GM12878 (cell line): Measurements from ENCODE around the gene ITPR3. TPM values are rescaled to one million over a fixed set of nuclear protein-coding genes. Genes with fewer than 3 reads are reported as not detected.

ENCODE experiments used
- ATAC-seq: fragments of 200-7000 bp; cut with Tn5 transposase; 3 replicates; pipeline ENCODE4 v1.9.1; 2020; ENCODE audit warnings: mild to moderate bottlenecking, moderate library complexity
- BruUV-seq: library from RNA; stranded (reverse); fragments of 400-500 nt; replicated peaks from 2 replicates; lab custom pipeline; 2021; lab: Mats Ljungman, UMichigan
- CTCF ChIA-PET: fragments of 300-600 bp; sonication (Branson Sonifier 250); formaldehyde crosslinking; extraction: SDS; loops from one replicate; lab custom pipeline; 2021; ENCODE audit warnings: inconsistent platforms; lab: Yijun Ruan, JAX
- POLR2A ChIA-PET: fragments of 350-600 bp; formaldehyde crosslinking; extraction: SDS; loops from one replicate; lab custom pipeline; 2021; ENCODE audit warnings: inconsistent platforms; lab: Charles Lee
- RAD21 ChIA-PET: fragments of 300-600 bp; sonication (Branson Sonifier 250); formaldehyde crosslinking; loops from one replicate; lab custom pipeline; 2023; ENCODE audit warnings: antibody characterized with exemption; ENCODE audit not compliant: unreplicated experiment; lab: Charles Lee
- SMC1A ChIA-PET: fragments of 300-600 bp; sonication (Branson Sonifier 250); formaldehyde crosslinking; loops from one replicate; lab custom pipeline; 2023; ENCODE audit not compliant: unreplicated experiment, uncharacterized antibody; lab: Charles Lee
- DNase-seq: peaks from one replicate; pipeline ENCODE4 v3.0.0-alpha.2; 2011; ENCODE audit warnings: low read depth, low spot score
- FAIRE-seq: peaks from 3 replicates; lab custom pipeline; 2011; peaks lifted over from hg19 to GRCh38; lab: Jason Lieb, UNC
- H2AFZ ChIP-seq: 2 replicates; pipeline ENCODE4 v1.6.0; 2011; ENCODE audit warnings: low read depth, low read length, control low read depth; ENCODE audit not compliant: control insufficient read depth
- H3K27ac ChIP-seq: 2 replicates; pipeline ENCODE4 v1.5.1; 2011; ENCODE audit warnings: control low read depth; ENCODE audit not compliant: control insufficient read depth, insufficient read depth
- H3K27me3 ChIP-seq, 2 experiments: replicated peaks in 1 of 2; 2 replicates each; pipeline versions ENCODE4 v1.6.0 to v1.6.1; 2011; ENCODE audit warnings: low read length in 1 of 2; ENCODE audit not compliant: control insufficient read depth in 2 of 2, insufficient read depth in 2 of 2
- H3K36me3 ChIP-seq, 2 experiments: 2 replicates each; pipeline ENCODE4 v1.5.1; 2011; ENCODE audit warnings: low read length in 1 of 2; ENCODE audit not compliant: control insufficient read depth in 2 of 2, insufficient read depth in 2 of 2
- H3K4me1 ChIP-seq: 2 replicates; pipeline ENCODE4 v1.6.1; 2011; ENCODE audit warnings: mild to moderate bottlenecking, low read length, moderate library complexity, mixed read lengths; ENCODE audit not compliant: control insufficient read depth, insufficient read depth
- H3K4me2 ChIP-seq: 2 replicates; pipeline ENCODE4 v1.6.0; 2011; ENCODE audit warnings: control low read depth; ENCODE audit not compliant: control insufficient read depth, insufficient read depth
- H3K4me3 ChIP-seq: fragments of 200-600 bp; sonication (generic); 2 replicates; pipeline ENCODE4 v1.5.1; 2016
- H3K79me2 ChIP-seq: 2 replicates; pipeline ENCODE4 v1.6.0; 2011; ENCODE audit warnings: low read length; ENCODE audit not compliant: control insufficient read depth, insufficient read depth
- H3K9ac ChIP-seq: 2 replicates; pipeline ENCODE4 v1.8.0; 2011; ENCODE audit warnings: low read length, control low read depth, mixed read lengths; ENCODE audit not compliant: control insufficient read depth, insufficient read depth
- H3K9me3 ChIP-seq: replicated peaks from 3 replicates; pipeline ENCODE4 v1.5.1; 2011; ENCODE audit warnings: mild to moderate bottlenecking, low read length; ENCODE audit not compliant: control insufficient read depth, insufficient read depth
- H4K20me1 ChIP-seq: 2 replicates; pipeline ENCODE4 v1.6.0; 2011; ENCODE audit not compliant: control insufficient read depth, insufficient read depth
- EED ChIP-seq: sonication (generic); IDR thresholded peaks from 2 replicates; pipeline ENCODE4 v1.6.1; 2016; ENCODE audit warnings: antibody characterized with exemption, low read depth
- EGR1 ChIP-seq, 2 experiments: IDR thresholded peaks; 1 replicate in 1 of 2; 2 replicates in 1 of 2; pipeline ENCODE4 v1.6.1; 2011 to 2012; ENCODE audit warnings: low read depth in 2 of 2, low read length in 2 of 2, borderline replicate concordance in 1 of 2, mild to moderate bottlenecking in 1 of 2, moderate library complexity in 1 of 2
- IKZF1 ChIP-seq: fragments of 450-650 bp; conservative IDR thresholded peaks from 2 replicates; pipeline ENCODE4 v1.6.1; 2017; ENCODE audit warnings: antibody characterized with exemption, mild to moderate bottlenecking
- MEF2B ChIP-seq: fragments of 450-650 bp; IDR thresholded peaks from 2 replicates; pipeline ENCODE4 v1.6.1; 2018; ENCODE audit warnings: mild to moderate bottlenecking, moderate library complexity; ENCODE audit not compliant: partially characterized antibody, poor library complexity, severe bottlenecking
- MTA2 ChIP-seq: fragments of 450-650 bp; IDR thresholded peaks from 2 replicates; pipeline ENCODE4 v1.6.1; 2016; ENCODE audit warnings: low read depth, mild to moderate bottlenecking, moderate library complexity
- RAD21 ChIP-seq: IDR thresholded peaks from 2 replicates; pipeline ENCODE4 v1.6.1; 2011; ENCODE audit warnings: mild to moderate bottlenecking, low read depth, low read length, moderate library complexity; ENCODE audit not compliant: insufficient read depth
- RBBP5 ChIP-seq: fragments of 200-600 bp; sonication (generic); conservative IDR thresholded peaks from 2 replicates; pipeline ENCODE4 v1.6.1; 2016
- RCOR1 ChIP-seq: conservative IDR thresholded peaks from 2 replicates; pipeline ENCODE4 v1.6.1; 2012; ENCODE audit warnings: low read depth, low read length, improper control_type of control experiment
- TAF1 ChIP-seq: IDR thresholded peaks from 2 replicates; pipeline ENCODE4 v1.6.1; 2011; ENCODE audit warnings: mild to moderate bottlenecking, low read depth, low read length, borderline replicate concordance
- YY1 ChIP-seq: IDR thresholded peaks from 2 replicates; pipeline ENCODE4 v1.6.1; 2011; ENCODE audit warnings: low read depth, mild to moderate bottlenecking, low read length
- ZNF622 ChIP-seq: fragments of 450-650 bp; IDR thresholded peaks from 2 replicates; pipeline ENCODE4 v1.6.1; 2017; ENCODE audit warnings: mild to moderate bottlenecking, inconsistent platforms
- WGBS: methylation state at CpG from one replicate; pipeline ENCODE4 v1.1.6; 2016; ENCODE audit warnings: low lambda C conversion rate; ENCODE audit not compliant: insufficient replicate concordance, insufficient coverage; ENCODE audit errors: missing lambda C conversion rate; 5-methylcytosine and 5-hydroxymethylcytosine counted together
- in situ Hi-C: fragments of 300-500 bp; cut with MboI; formaldehyde crosslinking; loops from 9 replicates; pipeline ENCODE4 v1.14.3; 2018; ENCODE audit warnings: mixed read lengths
- intact Hi-C: fragments of 100-400 bp; cut with micrococcal nuclease; formaldehyde crosslinking; loops from one replicate; pipeline ENCODE4 v1.14.2; 2022; ENCODE audit not compliant: unreplicated experiment
- polyA plus RNA-seq, 11 experiments: library from polyadenylated mRNA; depleted of rRNA in 4 of 11; unstranded in 6 of 11; stranded (reverse) in 5 of 11; fragments of >200 nt; fragmentation: Nextera tagmentation in 4 of 11; fragmentation: Illumina TruSeq in 1 of 11; extraction: Ambion mirVana in 4 of 11; extraction: Trizol in 1 of 11; gene quantifications; 1 replicate in 1 of 11; 2 replicates in 10 of 11; pipeline versions ENCODE4 v1.2.1 to v1.2.3, GENCODE V29; 2011 to 2016; ENCODE audit warnings: inconsistent platforms in 2 of 11, missing spikeins in 2 of 11, low read depth in 1 of 11
- total RNA-seq, 4 experiments: library from RNA; depleted of rRNA in 3 of 4; stranded (reverse); fragments of >200 nt in 3 of 4; fragmentation: Illumina TruSeq in 1 of 4; extraction: Trizol in 1 of 4; gene quantifications; 2 replicates each; pipeline versions ENCODE4 v1.2.1 to v1.2.3, GENCODE V29; 2013 to 2021
- TF ChIP-seq, protein P1 (sequence below): fragments of 450-650 bp; IDR thresholded peaks from 2 replicates; pipeline ENCODE4 v1.6.1; 2017; ENCODE audit warnings: low read depth, mild to moderate bottlenecking, moderate library complexity
- TF ChIP-seq, protein P2 (sequence below): IDR thresholded peaks from 2 replicates; pipeline ENCODE4 v1.6.1; 2012; ENCODE audit warnings: low read depth, low read length, improper control_type of control experiment
- TF ChIP-seq, protein P3 (sequence below): IDR thresholded peaks from 2 replicates; pipeline ENCODE4 v1.6.1; 2012; ENCODE audit warnings: improper control_type of control experiment, low read depth, low read length; ENCODE audit not compliant: insufficient replicate concordance

Gene ITPR3
- total and polyA plus RNA-seq, 10 of the 15 experiments (the other 5 are each of a cell fraction or from before 2014, with no cell fraction given): 0.32 to 34.0 (median 11.9) TPM

DNA sequence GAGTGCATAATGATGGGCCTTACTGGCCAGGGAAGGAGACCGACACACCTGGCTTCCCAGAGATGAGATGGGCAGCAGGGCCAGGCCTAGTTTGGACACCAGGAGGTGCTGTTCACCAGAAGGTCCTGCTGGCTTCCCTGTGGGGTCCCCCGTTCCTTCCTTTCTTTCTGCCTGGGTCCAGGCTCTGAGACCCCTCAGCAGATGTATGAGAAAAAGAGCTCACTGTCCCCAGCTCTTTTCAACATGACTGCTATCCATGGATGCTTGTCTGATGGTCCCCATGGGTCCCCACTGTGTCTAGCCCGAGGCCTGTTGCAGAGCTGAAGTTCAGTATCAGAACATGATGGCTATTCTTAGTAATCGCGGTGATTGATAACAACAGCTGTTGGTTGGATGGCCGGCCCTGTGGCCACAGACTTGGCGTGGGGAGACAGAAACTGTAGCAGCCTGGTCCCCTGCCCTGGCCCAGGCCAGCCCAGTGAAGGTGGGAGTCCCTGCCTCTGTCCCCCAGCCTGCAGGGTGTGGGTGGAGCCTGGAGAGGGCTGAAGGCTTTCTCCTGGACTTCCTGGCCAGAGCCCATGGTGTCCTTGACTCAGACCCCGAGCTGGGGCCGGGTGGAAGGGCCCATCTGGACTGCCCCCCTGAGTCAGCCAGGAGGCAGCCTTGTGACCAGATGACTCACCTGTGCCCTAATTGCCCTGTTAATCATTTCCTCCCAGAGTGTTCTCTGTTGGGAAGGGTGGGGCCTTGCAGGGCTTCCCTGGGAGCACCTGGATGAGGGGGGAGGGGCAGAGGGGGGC is 31.2 kb upstream of the ITPR3 start:
- 0 out of 2 replicates have a peak overlapping the region, but pooled peaks have one; percentile 15 for H2AFZ ChIP-seq
- in situ Hi-C loops: loop anchor here (5.0 kb wide), 1 partner anchor 112 kb away; no protein-coding TSS in a partner anchor
- H3K27me3 ChIP-seq: no peaks in the 10 kb centered on the region
- DNase-seq: peak; percentile 37
- peak; percentile 74 for FAIRE-seq
- WGBS: 5% methylated on average over 9 of the region's 9 CpGs
- intact Hi-C loops: loop anchor here (1.0 to 10.0 kb wide), 3 partner anchors 17 to 565 kb away; no protein-coding TSS in a partner anchor
- BruUV-seq: no TSS peak
- no peaks in the 10 kb centered on the region for H3K79me2 ChIP-seq
- ChIA-PET RAD21 (interaction anchor here (0.6 to 6.6 kb wide), 14 partner anchors 10 to 172 kb away, joined by 3 to 86 read pairs (median 4); partner anchors contain the start of genes BAK1, ITPR3 and UQCC2), POLR2A (interaction anchor here (1.0 to 1.2 kb wide), 2 partner anchors 17 to 111 kb away, joined by 6 read pairs; no protein-coding TSS in a partner anchor), CTCF (interaction anchor here (0.6 to 7.6 kb wide), 29 partner anchors 10 to 680 kb away, joined by 3 to 235 read pairs (median 5); partner anchors contain the start of genes BAK1, ITPR3 and UQCC2), SMC1A (interaction anchor here (0.7 to 6.9 kb wide), 17 partner anchors 8 to 156 kb away, joined by 3 to 122 read pairs (median 4); partner anchors contain the start of genes BAK1, ITPR3 and UQCC2)
- peak; percentile 47 for ATAC-seq
- H3K9ac ChIP-seq: no peak overlapping the region
- H3K9me3 ChIP-seq: no peaks in the 10 kb centered on the region
- peak overlapping the region; percentile 26 for H3K4me2 ChIP-seq
- H4K20me1 ChIP-seq: no peaks in the 10 kb centered on the region
- H3K36me3 ChIP-seq: no peaks in the 10 kb centered on the region
- H3K4me3 ChIP-seq: no peak overlapping the region
- H3K4me1 ChIP-seq: peaks cover 48% of the 10 kb centered on the region
- no peak overlapping the region for H3K27ac ChIP-seq
- TF ChIP-seq EGR1 (IDR thresholded peaks at IDR 0.05; ENCODE audit: borderline replicate concordance in 1 of 2, low read depth in 2 of 2, low read length in 2 of 2) (no peak), EED (peak; percentile 44; the same call in 1 of the 2 replicates), RCOR1 (no peak), MEF2B (peak; percentile 58), RAD21 (peak; percentile 83), RBBP5 (no peak), ZNF622 (no peak), MTA2 (peak; percentile 79), TAF1 (no peak), YY1 (0 out of 2 replicates have a peak, but pooled peaks have one; percentile 16), IKZF1 (peak; percentile 2; the same call in 1 of the 2 replicates)
- TF ChIP-seq, protein P1, sequence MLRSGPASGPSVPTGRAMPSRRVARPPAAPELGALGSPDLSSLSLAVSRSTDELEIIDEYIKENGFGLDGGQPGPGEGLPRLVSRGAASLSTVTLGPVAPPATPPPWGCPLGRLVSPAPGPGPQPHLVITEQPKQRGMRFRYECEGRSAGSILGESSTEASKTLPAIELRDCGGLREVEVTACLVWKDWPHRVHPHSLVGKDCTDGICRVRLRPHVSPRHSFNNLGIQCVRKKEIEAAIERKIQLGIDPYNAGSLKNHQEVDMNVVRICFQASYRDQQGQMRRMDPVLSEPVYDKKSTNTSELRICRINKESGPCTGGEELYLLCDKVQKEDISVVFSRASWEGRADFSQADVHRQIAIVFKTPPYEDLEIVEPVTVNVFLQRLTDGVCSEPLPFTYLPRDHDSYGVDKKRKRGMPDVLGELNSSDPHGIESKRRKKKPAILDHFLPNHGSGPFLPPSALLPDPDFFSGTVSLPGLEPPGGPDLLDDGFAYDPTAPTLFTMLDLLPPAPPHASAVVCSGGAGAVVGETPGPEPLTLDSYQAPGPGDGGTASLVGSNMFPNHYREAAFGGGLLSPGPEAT: no peak; the same call in 1 of the 2 replicates
- TF ChIP-seq, protein P2, sequence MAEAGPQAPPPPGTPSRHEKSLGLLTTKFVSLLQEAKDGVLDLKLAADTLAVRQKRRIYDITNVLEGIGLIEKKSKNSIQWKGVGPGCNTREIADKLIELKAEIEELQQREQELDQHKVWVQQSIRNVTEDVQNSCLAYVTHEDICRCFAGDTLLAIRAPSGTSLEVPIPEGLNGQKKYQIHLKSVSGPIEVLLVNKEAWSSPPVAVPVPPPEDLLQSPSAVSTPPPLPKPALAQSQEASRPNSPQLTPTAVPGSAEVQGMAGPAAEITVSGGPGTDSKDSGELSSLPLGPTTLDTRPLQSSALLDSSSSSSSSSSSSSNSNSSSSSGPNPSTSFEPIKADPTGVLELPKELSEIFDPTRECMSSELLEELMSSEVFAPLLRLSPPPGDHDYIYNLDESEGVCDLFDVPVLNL: no peak
- TF ChIP-seq, protein P3, sequence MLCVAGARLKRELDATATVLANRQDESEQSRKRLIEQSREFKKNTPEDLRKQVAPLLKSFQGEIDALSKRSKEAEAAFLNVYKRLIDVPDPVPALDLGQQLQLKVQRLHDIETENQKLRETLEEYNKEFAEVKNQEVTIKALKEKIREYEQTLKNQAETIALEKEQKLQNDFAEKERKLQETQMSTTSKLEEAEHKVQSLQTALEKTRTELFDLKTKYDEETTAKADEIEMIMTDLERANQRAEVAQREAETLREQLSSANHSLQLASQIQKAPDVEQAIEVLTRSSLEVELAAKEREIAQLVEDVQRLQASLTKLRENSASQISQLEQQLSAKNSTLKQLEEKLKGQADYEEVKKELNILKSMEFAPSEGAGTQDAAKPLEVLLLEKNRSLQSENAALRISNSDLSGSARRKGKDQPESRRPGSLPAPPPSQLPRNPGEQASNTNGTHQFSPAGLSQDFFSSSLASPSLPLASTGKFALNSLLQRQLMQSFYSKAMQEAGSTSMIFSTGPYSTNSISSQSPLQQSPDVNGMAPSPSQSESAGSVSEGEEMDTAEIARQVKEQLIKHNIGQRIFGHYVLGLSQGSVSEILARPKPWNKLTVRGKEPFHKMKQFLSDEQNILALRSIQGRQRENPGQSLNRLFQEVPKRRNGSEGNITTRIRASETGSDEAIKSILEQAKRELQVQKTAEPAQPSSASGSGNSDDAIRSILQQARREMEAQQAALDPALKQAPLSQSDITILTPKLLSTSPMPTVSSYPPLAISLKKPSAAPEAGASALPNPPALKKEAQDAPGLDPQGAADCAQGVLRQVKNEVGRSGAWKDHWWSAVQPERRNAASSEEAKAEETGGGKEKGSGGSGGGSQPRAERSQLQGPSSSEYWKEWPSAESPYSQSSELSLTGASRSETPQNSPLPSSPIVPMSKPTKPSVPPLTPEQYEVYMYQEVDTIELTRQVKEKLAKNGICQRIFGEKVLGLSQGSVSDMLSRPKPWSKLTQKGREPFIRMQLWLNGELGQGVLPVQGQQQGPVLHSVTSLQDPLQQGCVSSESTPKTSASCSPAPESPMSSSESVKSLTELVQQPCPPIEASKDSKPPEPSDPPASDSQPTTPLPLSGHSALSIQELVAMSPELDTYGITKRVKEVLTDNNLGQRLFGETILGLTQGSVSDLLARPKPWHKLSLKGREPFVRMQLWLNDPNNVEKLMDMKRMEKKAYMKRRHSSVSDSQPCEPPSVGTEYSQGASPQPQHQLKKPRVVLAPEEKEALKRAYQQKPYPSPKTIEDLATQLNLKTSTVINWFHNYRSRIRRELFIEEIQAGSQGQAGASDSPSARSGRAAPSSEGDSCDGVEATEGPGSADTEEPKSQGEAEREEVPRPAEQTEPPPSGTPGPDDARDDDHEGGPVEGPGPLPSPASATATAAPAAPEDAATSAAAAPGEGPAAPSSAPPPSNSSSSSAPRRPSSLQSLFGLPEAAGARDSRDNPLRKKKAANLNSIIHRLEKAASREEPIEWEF: peak; percentile 69
